ENCODE data around the gene EEA1.

EEA1 gene

DNA sequence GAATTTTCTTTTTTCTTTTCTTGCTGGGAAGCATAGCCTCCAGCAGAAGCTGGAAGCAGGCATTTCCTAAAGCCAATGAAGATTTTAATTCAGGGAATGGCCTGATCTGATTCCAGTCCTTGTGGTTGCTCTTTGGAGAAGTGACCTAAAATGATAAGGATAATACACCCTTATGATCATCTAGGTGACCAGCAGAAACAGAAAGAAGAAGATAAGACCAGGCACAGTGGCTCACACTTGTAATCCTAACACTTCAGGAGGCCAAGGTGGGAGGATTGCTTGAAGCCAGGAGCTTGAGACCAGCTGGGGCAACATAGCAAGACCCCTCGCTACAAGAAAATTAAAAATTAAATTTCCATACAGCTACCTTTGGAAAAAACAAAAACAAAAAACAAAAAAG lies 51.2 kb downstream of the EEA1 start:
- no peak for DNase-seq

DNA sequence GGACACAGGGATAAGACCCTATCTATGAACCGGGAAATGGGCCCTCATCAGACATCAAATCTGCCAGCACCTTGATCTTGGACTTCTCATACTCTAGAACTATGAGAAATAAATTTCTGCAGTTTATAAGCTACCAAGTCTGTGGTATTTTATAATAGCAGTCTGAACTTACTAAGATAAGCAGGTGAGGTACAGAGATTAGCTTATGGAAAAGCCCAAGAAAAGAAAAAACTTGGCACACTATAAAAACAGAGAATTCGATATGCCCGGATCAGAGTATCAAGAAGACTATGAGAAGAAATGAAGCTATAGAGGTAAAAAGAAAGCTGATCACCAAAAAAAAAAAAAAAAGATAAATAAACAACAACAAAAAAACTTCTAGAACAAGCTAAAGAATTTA lies 52.6 kb downstream of the EEA1 start:
- no peak for DNase-seq

DNA sequence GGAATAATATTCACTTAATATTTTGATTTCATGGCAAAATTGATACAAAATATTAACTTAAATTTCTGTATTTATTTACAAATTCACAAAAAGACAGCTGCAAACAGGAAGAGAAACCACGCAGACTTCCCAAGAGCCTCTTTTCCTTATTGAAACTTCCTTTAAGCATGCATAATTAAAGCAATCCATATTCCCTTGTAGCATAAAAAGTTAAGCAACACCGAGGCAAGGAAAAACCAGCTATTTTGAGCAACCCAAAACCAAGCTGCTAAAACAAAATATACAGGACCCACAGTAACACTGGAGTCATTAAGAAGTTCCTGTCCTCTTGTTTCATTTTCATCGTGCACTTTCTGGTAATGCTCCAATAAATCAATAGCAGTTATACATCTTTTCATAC lies 58.0 kb downstream of the EEA1 start:
- no peak for DNase-seq

DNA sequence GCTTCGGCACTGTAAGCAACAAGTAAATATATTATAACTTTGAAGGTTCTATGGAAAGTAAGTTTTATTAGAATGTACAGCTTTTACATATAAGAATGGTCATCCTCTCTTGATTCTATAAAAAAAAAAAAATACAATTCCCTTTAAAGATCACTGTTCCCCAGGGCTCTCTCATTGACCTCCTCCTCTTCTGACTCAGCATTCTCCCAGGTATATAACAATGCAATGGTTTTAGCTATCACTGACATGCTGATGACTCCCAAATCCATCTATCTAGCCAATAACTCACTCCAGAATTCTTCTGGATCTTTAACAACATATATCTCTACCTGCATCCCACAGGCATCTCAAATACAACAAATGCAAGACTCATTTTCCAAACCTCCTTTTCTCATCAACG lies 62.7 kb downstream of the EEA1 start:
- DNase-seq: no peak

DNA sequence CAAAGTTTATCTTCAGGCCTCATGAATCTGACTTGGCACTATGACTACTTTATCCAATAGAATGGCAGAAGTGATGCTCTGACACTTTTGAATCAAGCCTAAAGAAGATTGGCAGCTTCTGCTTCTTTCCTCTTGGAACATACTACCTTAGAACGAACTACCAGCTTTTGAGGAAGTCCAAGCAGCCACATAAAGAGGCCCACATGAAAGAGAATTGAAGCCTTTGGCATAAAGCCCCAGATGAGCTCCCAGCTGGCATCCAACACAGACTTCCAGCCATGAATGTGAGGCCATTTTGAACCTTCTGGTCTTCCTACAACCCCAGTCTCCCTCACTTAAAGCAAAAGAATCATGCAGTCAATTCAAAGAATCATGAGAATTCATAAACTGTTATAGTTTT lies 65.8 kb downstream of the EEA1 start:
- no peak for DNase-seq

DNA sequence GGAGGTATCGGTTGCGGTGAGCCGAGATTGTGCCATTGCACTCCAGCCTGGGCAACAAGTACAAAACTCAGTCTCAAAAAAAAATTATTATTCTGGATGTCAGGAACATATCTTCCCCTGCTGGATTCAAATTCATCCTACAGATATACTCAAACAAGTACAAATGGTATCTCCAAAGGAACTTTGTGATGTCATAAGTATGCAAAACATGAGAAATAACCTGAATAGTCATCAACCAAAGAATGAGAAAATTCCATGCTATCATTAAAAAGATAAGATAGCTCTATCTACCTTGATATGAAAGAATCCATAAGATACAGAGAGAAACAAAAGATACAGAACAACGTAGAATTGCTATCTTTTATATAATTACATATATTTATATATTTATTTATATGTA lies 67.7 kb downstream of the EEA1 start:
- no peak for DNase-seq

DNA sequence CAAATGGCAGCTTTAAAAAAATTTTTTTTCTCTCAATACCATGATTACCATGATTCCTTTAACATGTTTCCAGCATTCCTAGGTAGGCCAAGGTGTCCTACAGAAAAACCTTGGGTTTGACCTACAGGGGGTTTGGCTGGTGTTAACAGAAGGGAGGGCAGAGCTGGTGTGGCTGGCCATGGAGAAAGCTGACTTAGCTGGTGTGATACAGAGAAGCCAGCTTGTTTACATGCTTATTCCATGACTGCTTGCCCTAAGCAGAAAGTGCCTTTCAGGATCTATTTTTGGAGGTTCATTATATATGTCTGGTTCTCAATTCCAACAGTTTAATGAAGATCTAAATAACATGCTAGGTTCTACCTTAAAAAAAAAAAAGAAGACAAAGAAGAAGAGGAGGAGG lies 68.6 kb downstream of the EEA1 start:
- no peak for DNase-seq

DNA sequence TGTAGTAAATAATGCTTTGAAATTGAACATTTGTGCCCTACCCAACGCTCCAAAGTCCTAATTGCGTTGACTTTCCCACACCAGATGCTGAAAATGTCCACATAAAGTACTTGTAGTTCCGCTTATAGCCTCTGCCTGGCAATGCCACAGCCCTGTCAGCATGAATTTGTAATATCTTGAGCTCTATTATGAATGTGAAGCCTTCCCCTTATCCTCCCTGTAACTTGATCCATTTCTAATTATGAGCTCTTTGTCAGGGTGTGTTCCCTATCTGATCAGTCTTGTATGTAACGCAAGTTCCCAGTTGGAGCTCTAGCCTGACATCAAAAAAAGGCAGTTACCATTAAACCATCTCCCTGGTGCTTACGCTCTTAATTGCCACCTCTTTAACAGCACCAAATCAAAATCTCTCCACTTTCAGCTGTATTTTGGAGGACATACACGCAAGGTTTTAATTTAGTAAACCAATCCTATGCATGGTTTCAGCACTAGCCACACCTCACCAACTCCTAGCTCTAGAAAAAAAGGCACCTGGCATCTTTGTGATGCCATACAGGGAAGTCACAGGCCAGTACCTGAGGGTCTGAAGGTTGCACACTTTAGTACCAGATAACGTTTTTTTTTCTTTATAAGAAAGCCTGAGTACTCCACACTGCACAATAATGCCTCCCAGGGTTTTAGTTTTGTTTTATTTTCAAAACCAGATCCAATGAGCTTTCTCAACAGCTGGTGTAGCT lies 69.3 kb downstream of the EEA1 start:
- DNase-seq: no peak

DNA sequence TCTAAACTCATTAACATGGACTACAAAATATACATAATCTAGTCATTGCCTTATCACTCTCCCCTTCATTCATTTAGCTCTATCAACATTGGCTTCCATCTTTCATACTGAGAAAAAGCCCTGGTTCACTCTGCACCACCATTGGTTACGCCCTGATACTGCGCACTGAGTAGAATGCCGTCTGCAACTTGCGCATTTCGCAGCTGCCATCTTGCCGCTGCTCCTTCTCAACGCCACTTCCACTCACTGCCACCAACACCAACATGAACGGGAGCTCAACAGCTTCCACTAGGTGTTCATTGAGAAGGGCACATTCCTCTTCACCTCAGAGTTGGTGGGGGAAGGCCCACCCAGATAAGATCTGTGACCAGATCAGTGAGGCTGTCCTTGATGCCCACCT lies 71.3 kb downstream of the EEA1 start:
- DNase-seq: no peak

DNA sequence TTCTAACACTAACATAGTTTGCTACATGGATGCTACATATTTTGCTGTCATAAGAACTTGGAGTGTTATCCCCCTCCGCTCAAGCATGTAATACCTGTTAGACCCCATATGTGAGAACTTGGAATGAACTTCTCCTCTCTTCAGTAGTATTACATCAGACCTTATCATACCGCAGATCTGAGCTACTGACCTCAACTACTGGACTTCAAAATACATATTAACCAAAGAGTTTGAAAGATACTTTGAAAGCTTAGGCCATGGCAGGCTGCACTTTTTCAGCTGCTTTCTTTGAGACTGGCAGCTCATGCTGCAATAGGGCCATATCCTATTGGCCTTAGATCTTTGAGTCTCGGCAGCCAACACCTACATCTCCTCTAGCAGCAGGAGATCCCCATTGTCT lies 74.8 kb downstream of the EEA1 start:
- DNase-seq: no peak

DNA sequence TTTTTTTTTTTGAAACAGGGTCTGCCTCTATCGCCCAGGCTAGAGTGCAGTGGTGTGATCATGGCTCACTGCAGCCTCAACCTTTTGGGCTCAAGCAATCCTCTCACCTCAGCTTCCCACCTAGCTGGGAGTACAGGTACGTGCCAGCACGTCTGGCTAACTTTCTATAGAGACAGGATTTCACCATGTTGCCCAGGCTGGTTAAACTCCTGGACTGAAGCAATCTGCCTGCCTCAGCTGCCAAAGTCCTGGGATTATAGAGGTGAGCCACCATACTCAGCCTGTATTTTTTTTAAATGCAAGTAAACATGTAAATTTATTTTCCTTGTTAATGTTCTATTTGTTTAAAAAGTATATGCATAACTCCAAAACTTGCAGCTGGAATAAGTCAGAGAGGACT lies 80.4 kb downstream of the EEA1 start:
- no peak for DNase-seq

DNA sequence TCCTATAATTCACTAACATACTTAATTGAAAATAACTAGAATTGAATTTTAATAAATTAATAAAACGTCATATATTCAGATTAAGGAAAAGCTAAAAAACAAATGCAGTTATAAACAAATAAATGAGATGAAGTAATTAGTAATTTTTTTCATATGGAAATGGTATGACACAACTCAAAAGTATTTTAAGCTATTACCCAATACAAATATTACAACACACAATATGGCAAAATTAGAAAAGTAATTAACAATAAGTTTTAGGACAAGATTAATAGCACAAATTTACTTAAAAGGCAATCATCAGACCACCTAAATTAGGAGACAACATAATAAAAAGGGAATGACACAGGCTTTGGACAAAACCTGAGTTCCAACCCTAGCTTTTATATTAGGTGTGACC lies 81.7 kb downstream of the EEA1 start:
- no peak for DNase-seq

DNA sequence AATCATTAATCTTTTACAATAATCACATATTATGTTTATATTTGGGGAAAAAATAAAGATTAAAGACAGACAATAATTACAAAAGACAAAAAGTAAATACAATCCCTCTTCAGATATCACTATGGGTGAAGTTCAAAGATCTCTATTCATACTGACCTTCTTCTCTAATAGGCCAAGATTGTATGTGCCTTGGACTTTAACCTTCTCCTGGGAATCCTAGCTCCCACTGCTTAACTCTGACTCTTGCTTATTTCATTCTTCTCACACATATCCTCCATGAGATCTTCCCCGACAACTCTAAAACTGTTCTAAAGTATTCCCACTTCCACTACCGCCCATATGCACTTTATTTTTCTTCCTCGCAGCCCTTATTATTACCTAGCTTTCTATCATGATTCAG lies 83.8 kb downstream of the EEA1 start:
- no peak for DNase-seq

DNA sequence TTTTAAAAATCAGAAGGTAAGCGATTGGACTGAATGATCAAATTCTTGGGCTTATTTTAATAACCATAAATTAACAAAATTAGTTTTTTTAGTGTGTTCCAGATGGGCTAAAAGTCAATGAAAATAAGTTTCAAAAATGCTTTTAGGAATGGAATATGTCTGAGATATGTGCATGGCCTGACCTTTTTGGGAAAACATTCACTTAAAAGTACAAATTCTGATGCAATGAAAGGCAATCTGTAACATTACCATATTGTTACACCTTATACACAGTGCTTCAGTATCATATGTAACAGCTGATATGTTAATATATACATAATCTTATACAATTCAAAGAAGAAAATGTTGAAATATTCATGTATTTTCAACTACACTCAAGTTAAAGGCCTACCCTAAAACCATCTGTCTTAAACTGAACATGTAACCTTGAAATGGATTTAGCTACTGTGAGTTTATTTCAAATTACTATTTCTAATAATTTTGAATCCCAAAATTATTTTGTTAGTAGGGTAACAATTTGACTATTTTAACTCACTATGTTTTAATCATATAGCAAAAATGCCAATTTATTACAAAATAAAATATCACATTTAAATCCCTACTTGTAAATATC lies 84.8 kb downstream of the EEA1 start:
- no peak for DNase-seq

DNA sequence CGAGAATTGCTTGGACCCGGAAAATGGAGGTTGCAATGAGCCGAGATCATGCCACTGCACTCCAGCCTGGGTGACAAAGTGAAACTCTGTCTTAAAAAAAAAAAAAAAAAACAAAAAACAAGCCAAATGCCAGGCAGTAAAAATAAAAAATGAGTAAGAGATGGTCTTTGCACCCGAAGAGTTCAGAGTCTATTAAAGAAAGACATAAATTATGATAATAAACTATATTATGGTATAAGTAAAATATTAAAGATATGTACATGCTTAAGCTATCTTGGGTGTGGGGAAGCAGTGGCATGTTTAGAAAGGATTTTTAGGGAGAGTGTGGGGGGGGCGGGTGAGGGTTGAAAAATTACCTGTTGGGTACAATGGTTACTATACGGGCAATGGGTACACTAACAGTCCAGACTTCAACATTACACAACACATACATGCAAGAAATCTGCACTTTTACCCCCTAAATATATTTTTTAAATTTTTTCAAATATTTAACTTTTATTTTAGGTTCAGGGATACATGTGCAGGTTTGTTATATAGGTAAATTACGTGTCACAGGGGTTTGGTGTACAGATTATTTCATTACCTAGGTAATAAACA lies 99.3 kb downstream of the EEA1 start:
- no peak for DNase-seq

DNA sequence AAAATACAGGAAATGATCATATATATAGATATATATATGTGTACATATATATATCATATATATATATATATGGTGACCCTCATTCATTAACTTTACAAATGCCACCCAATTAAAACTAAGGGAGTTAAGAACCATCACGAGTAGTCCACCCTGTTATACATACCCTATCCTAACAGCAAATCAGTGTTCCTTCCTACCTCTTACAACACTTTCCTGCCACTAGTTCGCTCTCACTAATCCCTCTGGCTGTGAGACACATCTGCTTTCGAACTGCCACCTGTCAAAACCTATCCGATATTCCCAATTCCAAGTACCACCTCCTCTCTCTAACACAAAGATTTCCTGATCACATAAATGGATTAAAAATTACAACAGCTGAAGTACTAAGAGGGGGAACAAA lies 100.5 kb downstream of the EEA1 start:
- no peak for DNase-seq

DNA sequence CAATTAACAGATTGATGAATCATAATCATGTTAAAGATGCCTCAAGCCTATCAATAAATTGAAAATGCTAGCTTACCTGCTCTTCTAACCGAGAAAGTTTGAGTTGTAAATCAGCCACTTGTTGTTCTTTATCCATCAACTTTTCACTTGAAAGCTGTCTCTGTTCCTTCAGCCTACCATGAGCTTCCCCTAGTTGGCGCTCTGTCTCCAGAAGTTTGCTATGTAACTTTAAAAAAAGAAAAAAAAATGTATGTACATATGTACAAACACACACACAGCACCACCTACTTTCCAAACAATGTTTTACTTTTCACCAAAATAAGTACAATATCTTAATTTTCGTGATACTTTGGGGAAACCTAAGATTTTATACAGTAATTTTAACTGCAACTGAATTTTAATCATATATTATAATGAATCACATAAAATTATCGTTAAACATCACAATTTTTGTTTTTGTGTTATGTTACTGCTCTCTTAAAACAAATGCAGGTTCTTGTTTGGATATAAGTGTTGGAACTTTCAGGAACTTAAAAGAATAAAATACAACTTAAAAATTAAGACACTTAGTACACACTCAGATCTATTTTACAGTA lies 101.2 kb downstream of the EEA1 start:
- DNase-seq: no peak

DNA sequence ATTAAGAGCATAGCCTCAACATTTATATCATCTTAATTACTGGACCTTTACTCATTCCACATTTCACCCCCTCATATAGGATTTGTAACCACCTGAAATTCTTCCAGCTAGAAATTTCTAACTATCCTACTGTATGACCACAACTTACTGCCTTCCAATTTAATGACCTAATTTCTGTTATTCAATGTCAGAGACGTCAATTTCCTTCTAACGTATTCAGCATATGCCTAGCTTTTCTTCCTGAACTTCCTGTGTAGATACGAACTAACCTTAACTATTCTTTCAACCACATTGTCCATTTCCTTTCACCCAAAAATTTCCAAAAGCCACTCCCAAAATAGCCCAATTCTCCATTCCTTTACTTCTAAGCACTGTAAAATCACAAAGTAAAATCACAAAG lies 108.0 kb downstream of the EEA1 start:
- no peak for DNase-seq

DNA sequence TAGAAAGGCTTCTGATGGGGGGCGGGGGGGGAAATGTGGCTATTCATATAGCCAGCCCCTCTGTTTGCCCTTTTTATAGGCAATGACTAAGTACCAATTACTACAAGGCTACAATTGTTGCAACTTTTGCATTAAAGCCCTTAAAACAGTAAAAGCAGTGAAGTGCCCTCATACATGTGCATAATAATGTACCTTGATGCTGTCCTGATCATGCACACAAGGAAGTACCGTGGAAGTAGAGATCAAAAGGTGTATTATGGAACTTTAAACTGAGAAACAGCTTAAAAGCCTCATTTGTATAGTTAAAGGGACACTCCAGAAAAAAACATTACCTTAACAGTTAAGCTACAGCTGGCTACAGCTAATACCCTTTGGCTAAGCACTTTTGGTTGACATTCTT lies 114.5 kb downstream of the EEA1 start:
- DNase-seq: no peak

DNA sequence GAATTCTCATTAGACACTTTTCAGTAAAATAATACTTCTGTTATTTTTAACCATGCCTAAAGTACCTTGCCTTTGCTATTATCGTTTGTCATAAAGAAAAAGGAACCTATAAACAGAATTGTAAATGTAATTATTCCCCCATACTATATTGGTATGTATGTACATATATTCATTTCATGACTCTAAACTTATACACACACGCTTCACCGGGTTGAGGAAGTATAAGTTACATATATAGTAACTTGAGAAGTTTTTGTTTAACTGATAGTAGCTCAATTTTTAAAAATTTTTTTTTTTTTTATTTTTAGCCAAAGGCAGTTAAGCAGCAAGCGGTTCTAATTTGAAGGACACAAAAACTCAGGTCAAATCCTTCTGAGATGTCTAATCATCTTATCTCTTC lies 118.7 kb downstream of the EEA1 start:
- DNase-seq: no peak

DNA sequence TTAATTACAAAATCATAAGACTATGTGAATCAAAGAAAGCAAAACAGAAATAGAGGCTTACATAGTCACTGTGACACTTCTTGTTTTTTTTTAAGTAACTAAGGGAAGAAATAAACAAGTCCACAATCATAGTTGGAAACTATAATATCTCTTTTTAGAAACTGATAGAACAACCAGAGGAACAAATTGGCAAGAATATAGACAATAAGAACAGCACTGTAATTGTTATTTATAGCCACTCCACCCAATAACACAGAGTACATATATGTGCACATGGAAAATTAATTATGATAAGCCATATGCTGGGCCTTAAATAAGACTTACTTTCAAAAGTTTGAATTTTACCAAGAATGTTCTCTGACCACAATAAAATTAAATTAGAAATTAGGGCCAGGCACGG lies 125.2 kb downstream of the EEA1 start:
- DNase-seq: no peak

DNA sequence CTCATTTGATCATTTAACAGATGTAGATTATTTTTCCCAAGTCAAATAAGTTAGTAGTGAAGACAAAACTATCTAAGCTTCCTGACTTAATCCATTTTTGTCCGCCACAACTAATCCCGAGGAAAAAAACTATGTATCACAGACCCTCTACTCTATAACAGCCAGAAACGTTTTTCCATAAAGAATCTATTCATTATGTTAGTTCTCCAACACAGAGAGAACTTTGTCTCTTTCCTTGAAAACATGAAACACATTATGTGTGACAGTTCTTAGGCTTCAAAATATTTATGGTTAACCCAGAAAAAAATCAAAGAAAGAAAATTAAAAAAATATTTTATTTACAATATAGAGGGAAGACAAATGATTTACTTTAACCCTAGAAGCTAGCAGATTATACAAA lies 126.2 kb downstream of the EEA1 start:
- DNase-seq: no peak

DNA sequence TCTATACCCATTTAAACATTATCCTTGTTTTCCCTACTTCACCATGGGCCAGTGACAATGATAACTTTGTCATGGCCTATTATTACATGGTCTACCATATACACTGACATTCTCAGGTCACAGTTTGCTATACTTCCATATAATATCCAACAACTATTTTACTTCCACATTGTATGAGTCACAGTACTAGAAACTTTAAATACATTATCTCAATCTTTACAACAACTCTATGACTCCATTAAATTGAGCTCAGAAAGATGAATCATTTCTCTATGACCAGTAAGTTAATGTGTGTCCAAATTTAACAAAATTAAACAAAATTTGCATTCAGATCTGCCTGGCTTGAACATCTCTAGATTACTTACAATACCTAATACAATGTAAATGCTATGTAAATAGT lies 132.4 kb downstream of the EEA1 start:
- no peak for DNase-seq

DNA sequence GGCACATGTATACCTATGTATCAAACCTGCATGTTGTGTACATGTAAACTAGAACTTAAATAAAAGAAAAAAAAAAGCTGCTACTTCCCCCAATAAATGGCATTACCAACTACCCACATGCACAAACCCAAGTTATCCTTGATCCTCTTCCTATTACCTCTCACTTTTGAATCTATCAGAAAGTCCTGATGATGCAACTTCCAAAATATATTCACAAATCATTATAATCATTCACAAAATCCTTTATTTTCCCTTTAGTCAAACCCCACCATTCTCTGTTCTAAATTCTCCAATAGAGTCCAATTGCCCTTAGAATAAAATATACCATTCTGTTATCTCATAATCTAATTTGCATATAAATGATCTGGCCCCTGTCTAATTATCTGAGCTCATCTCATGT lies 134.3 kb downstream of the EEA1 start:
- no peak for DNase-seq

Measured in SIG-M5 (cell line).